GM12891 (cell line): ENCODE measurements around the gene DOLK.

Experiments
- POLR2A ChIP-seq: IDR thresholded peaks from 2 replicates; pipeline ENCODE4 v1.6.1; 2011; ENCODE audit warnings: low read depth, low read length, control low read depth
- POU2F2 ChIP-seq: IDR thresholded peaks from 2 replicates; pipeline ENCODE4 v1.6.1; 2011; ENCODE audit warnings: low read depth, mild to moderate bottlenecking, control low read depth, low read length, moderate library complexity
- TAF1 ChIP-seq: IDR thresholded peaks from 2 replicates; pipeline ENCODE4 v1.6.1; 2011; ENCODE audit warnings: low read depth, low read length, control low read depth

- no peak for TF ChIP-seq POLR2A
- no peak for TF ChIP-seq POU2F2
- no peak for TF ChIP-seq TAF1
Measured at GRCh38 chr9:128919402-128920089, 27.9 kb downstream of the DOLK start.
